Measurements from ENCODE around the gene ZDHHC20.

ZDHHC20 gene

DNA sequence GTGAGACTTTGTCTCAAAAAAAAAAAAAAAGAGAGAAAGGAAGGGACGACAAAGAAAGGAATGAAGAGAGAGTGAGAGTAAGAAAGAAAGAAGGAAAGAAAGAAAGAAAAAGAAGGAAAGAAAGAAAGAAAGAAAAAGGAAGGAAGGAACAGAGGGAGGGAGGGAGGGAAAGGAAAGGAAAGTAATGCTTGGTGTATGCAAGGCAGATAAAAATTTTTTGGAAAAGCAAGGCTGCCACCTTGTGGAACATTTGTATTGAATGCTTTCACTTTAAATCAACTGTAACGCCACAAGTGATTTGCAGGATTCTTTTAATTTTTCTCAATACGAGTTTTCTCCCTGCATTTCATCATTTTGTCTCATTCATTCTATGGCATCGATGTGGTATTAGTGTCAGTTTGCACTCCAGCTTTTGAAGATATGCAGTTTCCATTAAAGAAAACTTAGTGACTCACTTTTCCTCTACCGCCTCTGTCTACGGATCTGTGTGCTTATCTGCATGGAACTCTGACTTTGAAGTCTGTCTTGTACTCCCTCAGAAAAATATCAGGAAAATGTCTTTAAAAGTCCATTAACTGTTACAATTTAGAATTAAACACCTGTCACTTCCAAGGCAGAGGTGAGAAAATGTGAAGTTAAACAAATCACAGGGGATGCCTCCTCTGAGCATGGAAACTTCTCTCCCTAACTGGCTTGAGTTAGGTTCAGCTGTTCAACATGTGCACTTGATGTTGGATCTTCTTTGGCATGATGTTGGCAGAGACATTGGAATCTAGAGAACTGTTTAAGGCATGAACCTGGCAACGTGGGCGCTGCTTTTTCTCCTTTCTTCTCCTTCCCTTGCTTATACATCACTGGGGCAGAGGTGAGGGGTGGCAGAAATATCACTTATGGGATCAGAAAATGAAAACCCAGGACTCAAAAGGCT lies 20.0 kb upstream of the ZDHHC20 start:
- in situ Hi-C loops (cut with HindIII; ENCODE audit: low sequenced_read_pairs), result no loop called here
- H3K4me3 ChIP-seq (ENCODE audit: low read depth, low read length), result no peak overlapping the region
- TF ChIP-seq, protein P1, sequence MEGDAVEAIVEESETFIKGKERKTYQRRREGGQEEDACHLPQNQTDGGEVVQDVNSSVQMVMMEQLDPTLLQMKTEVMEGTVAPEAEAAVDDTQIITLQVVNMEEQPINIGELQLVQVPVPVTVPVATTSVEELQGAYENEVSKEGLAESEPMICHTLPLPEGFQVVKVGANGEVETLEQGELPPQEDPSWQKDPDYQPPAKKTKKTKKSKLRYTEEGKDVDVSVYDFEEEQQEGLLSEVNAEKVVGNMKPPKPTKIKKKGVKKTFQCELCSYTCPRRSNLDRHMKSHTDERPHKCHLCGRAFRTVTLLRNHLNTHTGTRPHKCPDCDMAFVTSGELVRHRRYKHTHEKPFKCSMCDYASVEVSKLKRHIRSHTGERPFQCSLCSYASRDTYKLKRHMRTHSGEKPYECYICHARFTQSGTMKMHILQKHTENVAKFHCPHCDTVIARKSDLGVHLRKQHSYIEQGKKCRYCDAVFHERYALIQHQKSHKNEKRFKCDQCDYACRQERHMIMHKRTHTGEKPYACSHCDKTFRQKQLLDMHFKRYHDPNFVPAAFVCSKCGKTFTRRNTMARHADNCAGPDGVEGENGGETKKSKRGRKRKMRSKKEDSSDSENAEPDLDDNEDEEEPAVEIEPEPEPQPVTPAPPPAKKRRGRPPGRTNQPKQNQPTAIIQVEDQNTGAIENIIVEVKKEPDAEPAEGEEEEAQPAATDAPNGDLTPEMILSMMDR (IDR thresholded peaks at IDR 0.05; ENCODE audit: low read depth, low read length, missing control alignments), result no peak
- DNase-seq (ENCODE audit: low read depth), result peak; percentile 76

DNA sequence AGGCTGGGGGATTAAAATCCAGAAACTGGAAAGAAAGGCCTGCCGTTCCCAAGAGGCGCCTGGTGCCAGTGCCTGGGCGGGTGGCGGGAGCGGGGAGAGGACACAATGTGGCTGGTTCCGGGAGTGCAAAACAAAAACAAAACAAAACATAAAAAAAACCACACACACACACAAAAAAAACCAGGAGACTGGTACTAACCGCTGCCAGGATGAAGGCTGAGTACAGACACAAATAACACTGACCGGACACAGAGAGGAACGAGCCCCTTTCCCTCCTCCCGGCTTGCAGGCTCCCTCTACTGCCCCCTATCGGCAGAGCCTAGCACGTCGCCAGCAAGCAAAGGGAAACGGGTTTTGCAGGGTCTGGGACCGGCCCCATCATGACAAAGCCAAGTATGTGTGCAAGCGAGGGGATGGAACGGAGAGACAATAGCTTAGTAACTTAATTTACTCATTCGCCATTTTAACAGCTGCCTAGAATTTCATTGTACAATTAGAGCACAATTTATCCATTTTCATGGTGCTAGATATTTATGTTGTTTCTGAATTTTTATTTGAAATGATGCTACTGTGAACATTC lies 17.9 kb upstream of the ZDHHC20 start:
- H3K4me3 ChIP-seq (ENCODE audit: low read depth, low read length), result peak overlapping the region; percentile 33
- TF ChIP-seq, protein P1 (IDR thresholded peaks at IDR 0.05; ENCODE audit: low read depth, low read length, missing control alignments), result peak; percentile 98
- in situ Hi-C loops (cut with HindIII; ENCODE audit: low sequenced_read_pairs), result no loop called here
- peak; percentile 57 for DNase-seq (ENCODE audit: low read depth)

DNA sequence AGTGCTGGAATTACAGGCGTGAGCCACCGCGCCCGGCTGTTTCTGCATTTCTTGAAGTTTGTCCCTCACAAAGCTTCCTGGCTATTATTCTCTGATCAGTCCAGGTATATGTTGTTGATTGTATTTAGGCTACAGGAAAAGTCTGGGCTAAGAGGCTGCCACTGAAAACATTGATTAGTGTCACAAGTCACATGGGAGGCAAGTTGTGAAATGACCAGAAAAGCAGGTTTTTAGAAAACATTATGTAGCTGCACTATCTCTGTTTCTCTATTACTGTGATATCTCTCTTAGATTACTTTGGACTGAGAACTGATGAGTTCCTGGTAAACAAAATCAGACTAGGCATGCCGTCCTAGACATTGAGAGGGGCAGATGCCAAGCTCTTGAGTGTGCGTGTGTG lies 16.0 kb upstream of the ZDHHC20 start:
- H3K4me3 ChIP-seq (ENCODE audit: low read depth, low read length), result no peak overlapping the region
- no peak for DNase-seq (ENCODE audit: low read depth)
- TF ChIP-seq, protein P1 (IDR thresholded peaks at IDR 0.05; ENCODE audit: low read depth, low read length, missing control alignments), result no peak
- in situ Hi-C loops (cut with HindIII; ENCODE audit: low sequenced_read_pairs), result no loop called here

DNA sequence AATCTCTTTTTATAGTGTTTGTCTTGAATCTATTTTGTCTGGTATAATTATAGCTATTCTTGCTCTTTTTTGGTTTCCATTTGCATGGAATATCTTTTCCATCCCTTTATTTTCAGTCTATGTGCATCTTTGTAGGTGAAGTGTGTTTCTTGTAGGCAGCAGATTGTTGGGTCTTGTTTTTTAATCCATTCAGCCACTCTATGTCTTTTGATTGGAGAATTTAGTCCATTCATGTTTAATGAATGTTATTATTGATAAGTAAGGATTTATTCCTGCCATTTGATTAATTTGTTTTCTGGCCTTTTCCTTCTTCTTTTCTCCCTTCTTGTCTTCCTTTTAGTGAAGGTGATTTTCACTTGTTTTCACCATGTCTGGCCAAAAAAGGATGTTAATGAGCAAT lies 11.7 kb upstream of the ZDHHC20 start:
- no peak overlapping the region for H3K4me3 ChIP-seq (ENCODE audit: low read depth, low read length)
- in situ Hi-C loops (cut with HindIII; ENCODE audit: low sequenced_read_pairs), result no loop called here
- TF ChIP-seq, protein P1 (IDR thresholded peaks at IDR 0.05; ENCODE audit: low read depth, low read length, missing control alignments), result no peak
- DNase-seq (ENCODE audit: low read depth), result no peak

DNA sequence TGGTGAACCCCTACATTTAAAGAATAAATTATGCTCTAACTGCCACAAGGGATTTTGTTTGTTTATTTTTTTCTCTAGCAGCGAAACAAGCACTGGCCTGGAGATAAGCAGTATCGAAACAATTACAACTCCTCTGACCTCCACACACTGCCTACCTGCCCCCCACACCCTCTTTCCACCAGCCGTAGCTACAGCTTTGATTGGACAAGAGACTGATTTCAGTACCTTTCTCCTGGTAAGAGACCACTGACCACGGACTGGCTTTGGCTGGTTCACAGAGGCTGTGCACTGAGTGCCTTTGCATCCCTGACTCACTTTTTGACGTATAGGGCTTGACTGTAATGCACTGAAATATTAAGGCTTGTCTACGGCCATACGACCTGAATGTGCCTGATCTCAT lies 7.4 kb upstream of the ZDHHC20 start:
- in situ Hi-C loops (cut with HindIII; ENCODE audit: low sequenced_read_pairs), result no loop called here
- TF ChIP-seq, protein P1 (IDR thresholded peaks at IDR 0.05; ENCODE audit: low read depth, low read length, missing control alignments), result no peak
- no peak for DNase-seq (ENCODE audit: low read depth)
- no peak overlapping the region for H3K4me3 ChIP-seq (ENCODE audit: low read depth, low read length)

DNA sequence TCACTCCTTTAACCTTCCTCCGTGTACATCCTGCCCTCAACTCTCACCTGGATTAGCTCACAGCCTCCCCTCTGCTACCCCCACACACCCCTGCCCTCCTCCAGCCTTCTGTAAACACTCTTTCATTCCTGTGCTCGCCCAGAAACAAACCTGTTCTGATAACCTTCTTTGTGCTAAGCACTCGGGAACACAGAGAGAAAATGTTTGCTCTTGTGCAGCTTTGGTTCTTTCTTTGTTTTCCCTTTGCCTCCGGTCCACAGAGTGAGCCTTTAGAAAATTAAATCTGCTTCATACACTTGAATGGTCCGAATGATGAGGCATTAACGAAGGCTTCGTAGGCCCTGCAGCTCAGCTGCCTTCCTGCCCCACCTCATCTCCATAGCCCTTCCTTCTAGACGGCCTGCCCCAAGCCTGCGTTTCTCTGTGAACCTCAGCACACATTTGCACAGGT lies 6.6 kb upstream of the ZDHHC20 start:
- DNase-seq (ENCODE audit: low read depth), result no peak
- in situ Hi-C loops (cut with HindIII; ENCODE audit: low sequenced_read_pairs), result no loop called here
- TF ChIP-seq, protein P1 (IDR thresholded peaks at IDR 0.05; ENCODE audit: low read depth, low read length, missing control alignments), result no peak
- H3K4me3 ChIP-seq (ENCODE audit: low read depth, low read length), result no peak overlapping the region
